Muscle of leg (tissue), 11 donors: Measurements from ENCODE around the gene CLSTN2. TPM values are rescaled to one million over a fixed set of nuclear protein-coding genes. Genes with fewer than 3 reads are reported as not detected.

ENCODE experiments used
- DNase-seq: peaks from one replicate; pipeline ENCODE4 v3.0.0; 2013
- H3K27ac ChIP-seq: one replicate; pipeline ENCODE4 v1.5.1; 2013; ENCODE audit warnings: mild to moderate bottlenecking, low read length, control low read depth
- H3K27me3 ChIP-seq: one replicate; pipeline ENCODE4 v1.6.1; 2013; ENCODE audit warnings: low read length; ENCODE audit not compliant: control insufficient read depth, insufficient read depth
- H3K36me3 ChIP-seq: one replicate; pipeline ENCODE4 v1.6.1; 2013; ENCODE audit warnings: low read length; ENCODE audit not compliant: control insufficient read depth, insufficient read depth
- H3K4me1 ChIP-seq: one replicate; pipeline ENCODE4 v1.6.1; 2013; ENCODE audit warnings: low read length; ENCODE audit not compliant: control insufficient read depth, insufficient read depth
- H3K4me3 ChIP-seq: one replicate; pipeline ENCODE4 v1.5.1; 2013; ENCODE audit warnings: low read length, control low read depth
- H3K9me3 ChIP-seq: replicated peaks from 2 replicates; pipeline ENCODE4 v1.6.1; 2013; ENCODE audit warnings: low read depth, low read length; ENCODE audit not compliant: control insufficient read depth
- WGBS: methylation state at CpG from one replicate; pipeline ENCODE4 v1.1.5; 2013; ENCODE audit warnings: missing lambda C conversion rate; ENCODE audit not compliant: insufficient coverage; 5-methylcytosine and 5-hydroxymethylcytosine counted together
- polyA plus RNA-seq, 8 donors: library from polyadenylated mRNA; unstranded; fragments of 120-200 nt; gene quantifications; one replicate each; pipeline versions ENCODE4 v1.2.1 to v1.2.3, GENCODE V29; 2013; ENCODE audit warnings: inconsistent platforms in 1 of 8, low replicate concordance in 1 of 8; ENCODE audit not compliant: insufficient read length in 8 of 8, insufficient read depth in 1 of 8
- total RNA-seq: library from RNA; stranded (reverse); fragments of 120-200 nt; gene quantifications from one replicate; pipeline ENCODE4 v1.2.4, GENCODE V29; 2013

The CLSTN2 gene
- total and polyA plus RNA-seq, 9 donors = 1.9 to 5.2 (median 3.1) TPM

DNA sequence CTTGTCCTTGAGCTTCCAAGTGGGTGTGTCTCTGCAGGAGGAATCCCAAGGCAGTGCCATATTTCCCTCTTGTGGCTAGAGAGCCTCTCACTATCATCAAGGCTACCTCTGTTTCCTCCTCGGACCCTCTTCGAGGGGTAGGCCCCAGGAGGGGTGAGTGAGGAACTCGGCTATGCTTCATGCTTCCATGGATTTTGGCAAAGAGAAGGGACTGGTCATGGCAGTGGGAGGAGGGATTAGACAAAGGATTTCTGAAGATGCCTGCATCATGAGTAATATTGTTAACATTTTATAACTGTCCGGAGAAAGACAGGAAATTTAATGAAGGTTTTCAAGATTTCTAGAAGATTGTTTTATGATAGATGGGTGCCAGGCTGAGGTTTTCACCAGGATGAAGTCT is 241.5 kb downstream of the CLSTN2 start:
- no peak overlapping the region for H3K4me3 ChIP-seq
- DNase-seq = no peak
- H3K27me3 ChIP-seq = no peaks in the 10 kb centered on the region
- no peaks in the 10 kb centered on the region for H3K9me3 ChIP-seq
- H3K27ac ChIP-seq = no peak overlapping the region
- no peaks in the 10 kb centered on the region for H3K36me3 ChIP-seq
- no peaks in the 10 kb centered on the region for H3K4me1 ChIP-seq
- 86% methylated on average over 4 of the region's 4 CpGs for WGBS

DNA sequence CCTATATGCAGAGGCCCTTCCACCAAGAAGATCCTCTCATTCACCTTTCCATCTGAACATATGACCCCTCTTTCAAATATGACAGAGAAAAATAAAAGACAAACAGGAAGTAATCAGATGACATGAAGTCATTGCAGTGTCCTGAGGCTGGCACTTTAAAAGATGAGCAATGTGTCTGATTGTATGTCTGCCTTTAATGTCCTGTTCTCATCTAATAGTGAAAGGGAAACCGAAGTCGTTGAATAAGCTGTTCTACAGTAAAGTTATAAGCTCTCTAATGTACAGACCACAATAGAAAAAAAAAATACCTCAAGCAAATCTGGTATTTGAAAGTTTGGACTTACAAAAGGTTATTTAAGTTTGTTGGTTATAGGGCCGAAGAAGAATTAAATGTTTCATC is 243.0 kb downstream of the CLSTN2 start:
- H3K36me3 ChIP-seq = no peaks in the 10 kb centered on the region
- H3K4me3 ChIP-seq = no peak overlapping the region
- no peaks in the 10 kb centered on the region for H3K27me3 ChIP-seq
- no CpG with 5 or more reads among the region's 3 CpGs for WGBS
- H3K27ac ChIP-seq = no peak overlapping the region
- H3K4me1 ChIP-seq = no peaks in the 10 kb centered on the region
- DNase-seq = no peak
- no peaks in the 10 kb centered on the region for H3K9me3 ChIP-seq

DNA sequence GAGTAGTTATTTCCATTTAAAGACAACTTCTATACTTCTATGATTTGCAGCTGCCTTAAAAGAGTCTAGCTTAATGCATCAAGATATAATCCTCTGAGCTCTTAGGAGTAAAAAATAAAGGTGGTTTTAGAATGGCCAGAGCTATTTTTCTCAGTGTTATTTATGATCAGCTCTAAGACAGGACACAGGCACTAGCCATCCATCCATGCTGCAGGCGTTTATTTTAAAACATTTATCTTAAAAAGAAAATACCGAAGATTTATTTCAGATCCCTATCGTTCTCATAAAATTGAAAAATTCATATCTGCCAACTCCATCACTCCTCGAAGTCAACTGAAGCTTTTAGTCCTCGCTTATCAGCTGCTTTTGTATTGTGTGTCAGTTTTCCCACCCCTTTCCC is 243.5 kb downstream of the CLSTN2 start:
- Histone ChIP-seq H3K4me1 (no peaks in the 10 kb centered on the region), H3K27ac (no peak overlapping the region), H3K27me3 (no peaks in the 10 kb centered on the region), H3K4me3 (no peak overlapping the region), H3K9me3 (no peaks in the 10 kb centered on the region), H3K36me3 (no peaks in the 10 kb centered on the region)
- no peak for DNase-seq
- WGBS = no CpG with 5 or more reads among the region's 5 CpGs

DNA sequence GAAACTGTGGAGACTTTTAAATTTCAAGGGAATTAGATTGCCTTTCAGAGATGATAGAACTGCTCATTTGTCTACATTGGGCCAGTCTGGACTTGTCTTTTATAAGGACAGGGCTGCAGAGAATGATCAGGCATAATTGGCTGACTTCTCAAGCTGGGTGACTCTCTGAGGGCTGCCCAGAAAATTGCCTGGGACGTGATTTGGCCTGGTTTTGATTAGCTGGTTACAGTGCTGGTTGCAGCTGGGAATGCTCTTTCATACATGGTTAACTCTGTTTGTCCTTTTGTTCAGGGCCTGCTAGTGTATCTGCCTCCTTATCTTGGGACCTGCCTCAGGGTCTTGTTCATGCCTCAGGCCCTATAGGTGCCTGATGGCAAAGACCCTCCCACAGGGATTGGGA is 245.6 kb downstream of the CLSTN2 start:
- H3K27ac ChIP-seq = no peak overlapping the region
- no peak for DNase-seq
- H3K27me3 ChIP-seq = peaks cover 2% of the 10 kb centered on the region
- no peaks in the 10 kb centered on the region for H3K9me3 ChIP-seq
- H3K4me3 ChIP-seq = no peak overlapping the region
- no peaks in the 10 kb centered on the region for H3K36me3 ChIP-seq
- peaks cover 11% of the 10 kb centered on the region for H3K4me1 ChIP-seq
- WGBS = 9% methylated on average over 1 of the region's 1 CpG

DNA sequence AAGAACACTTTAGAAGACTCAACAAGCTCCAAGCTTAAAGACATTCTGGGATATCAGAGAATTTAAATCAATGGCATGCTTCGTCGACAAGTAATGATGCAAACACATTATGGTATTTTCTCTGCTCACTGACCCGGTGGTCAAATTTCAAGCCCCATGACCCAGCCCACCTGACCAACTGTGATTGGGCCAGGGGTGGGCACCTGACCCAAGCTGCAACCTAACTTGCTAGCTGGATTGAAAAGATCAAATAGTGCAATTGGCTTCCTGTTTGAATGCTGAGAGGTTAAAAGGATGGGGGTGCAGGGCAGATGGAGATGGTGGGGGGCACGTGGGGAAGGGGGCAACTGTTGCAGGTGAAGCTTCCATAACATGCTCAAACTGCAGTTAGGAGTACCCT is 250.4 kb downstream of the CLSTN2 start:
- Histone ChIP-seq H3K9me3 (no peaks in the 10 kb centered on the region), H3K27ac (peak overlapping the region; percentile 72), H3K4me1 (peaks cover 28% of the 10 kb centered on the region), H3K27me3 (peaks cover 2% of the 10 kb centered on the region), H3K36me3 (no peaks in the 10 kb centered on the region), H3K4me3 (no peak overlapping the region)
- no peak for DNase-seq
- WGBS = 79% methylated on average over 4 of the region's 4 CpGs

DNA sequence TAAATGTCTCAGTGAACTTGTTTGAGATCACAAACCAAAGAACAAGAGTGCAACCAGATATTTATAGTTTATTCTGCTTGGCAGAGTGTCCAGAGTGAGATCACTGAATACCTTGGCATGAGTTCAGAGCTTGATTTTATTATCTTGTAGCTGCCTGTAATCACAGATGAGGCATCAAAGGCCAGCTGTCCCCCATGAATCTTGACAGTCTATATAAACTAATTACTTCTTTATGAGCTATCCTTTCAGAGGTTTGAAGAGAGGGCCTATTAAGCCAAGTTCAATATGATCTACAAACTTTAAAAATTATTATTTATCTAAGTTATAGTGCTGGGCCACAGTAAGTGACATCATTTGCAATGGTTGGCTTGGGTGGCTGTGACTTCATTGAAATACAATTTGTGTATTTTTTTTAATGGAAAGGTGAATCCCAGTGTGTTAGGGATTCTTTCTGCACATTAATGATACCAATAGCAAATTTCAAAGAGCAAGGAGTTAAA is 251.5 kb downstream of the CLSTN2 start:
- H3K9me3 ChIP-seq = no peaks in the 10 kb centered on the region
- DNase-seq = peak; percentile 88
- no peaks in the 10 kb centered on the region for H3K36me3 ChIP-seq
- no peak overlapping the region for H3K4me3 ChIP-seq
- H3K4me1 ChIP-seq = peaks cover 28% of the 10 kb centered on the region
- peak overlapping the region; percentile 74 for H3K27ac ChIP-seq
- peaks cover 2% of the 10 kb centered on the region for H3K27me3 ChIP-seq

DNA sequence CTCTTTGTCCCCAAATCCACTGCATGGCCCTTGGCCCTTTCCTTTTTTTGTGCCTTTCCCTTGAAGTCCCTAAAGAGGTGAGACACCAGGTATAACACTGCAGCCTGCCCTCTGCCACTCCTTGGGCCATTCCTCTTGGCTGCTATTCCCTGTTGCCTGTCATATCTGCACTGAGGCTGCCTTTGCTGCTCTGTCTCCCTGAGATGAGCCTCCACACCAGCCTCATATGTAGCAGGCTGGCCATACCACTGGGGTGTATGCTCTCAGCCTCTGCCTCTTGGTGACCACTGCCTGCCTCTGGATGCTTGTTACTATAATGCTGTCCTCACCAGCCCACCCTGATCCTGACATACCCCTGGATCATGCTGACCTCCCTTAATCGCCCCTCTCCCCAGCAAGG is 252.0 kb downstream of the CLSTN2 start:
- H3K27me3 ChIP-seq = peaks cover 2% of the 10 kb centered on the region
- DNase-seq = peak; percentile 21
- no CpG with 5 or more reads among the region's 1 CpG for WGBS
- H3K27ac ChIP-seq = peak overlapping the region; percentile 74
- H3K4me1 ChIP-seq = peaks cover 28% of the 10 kb centered on the region
- H3K4me3 ChIP-seq = no peak overlapping the region
- no peaks in the 10 kb centered on the region for H3K36me3 ChIP-seq
- no peaks in the 10 kb centered on the region for H3K9me3 ChIP-seq

DNA sequence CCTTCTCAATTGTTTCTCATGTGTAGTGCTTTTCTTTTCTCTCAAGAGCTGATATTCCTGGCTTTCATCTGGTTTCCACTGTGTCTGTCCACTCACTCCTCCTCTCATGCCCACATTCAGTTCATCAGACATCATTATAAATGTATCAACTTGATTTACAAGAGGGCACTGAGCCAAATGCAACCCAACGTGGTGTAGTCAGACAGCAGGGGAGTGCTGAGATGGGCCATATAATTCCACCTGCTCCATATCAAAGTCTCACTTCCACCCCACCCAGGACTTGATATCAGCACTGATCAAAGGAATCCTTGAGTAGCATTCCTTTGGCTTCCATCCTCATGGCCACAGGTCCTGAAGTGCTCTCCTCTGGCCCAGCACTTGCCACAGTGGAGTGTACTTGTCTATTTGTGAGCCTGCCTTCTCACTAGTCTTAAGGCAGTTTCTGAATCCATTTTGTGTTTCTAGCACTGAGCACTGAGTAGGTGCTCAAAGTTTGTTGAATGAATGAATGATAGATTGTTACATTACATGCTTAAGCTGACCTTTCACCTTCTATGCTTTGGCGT is 252.8 kb downstream of the CLSTN2 start:
- Histone ChIP-seq H3K9me3 (no peaks in the 10 kb centered on the region), H3K27me3 (peaks cover 2% of the 10 kb centered on the region), H3K4me3 (no peak overlapping the region), H3K27ac (peak overlapping the region; percentile 74), H3K36me3 (no peaks in the 10 kb centered on the region), H3K4me1 (peaks cover 28% of the 10 kb centered on the region)
- 40% methylated on average over 1 of the region's 2 CpGs for whole genome bisulfite sequencing
- peak; percentile 32 for DNase-seq

DNA sequence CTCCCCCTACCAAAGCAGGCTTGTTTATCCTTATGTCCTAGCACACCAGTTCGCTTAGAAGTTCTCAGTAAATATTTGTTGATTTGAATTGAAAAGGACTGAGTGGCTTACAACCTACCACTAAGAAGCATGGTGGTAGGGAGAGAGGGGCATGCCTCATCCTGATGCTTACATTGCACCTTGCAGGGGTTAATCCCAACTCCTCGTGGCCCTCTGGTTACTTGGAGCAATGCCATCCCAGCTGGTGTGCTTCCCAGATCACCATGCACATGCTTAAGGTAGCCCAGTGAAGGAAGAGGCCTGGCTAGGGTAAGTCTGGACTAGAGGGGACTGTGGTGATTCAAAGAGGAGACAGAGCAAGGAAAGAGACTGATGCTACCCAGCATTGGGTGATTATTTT is 253.3 kb downstream of the CLSTN2 start:
- DNase-seq = peak; percentile 65
- Histone ChIP-seq H3K4me3 (no peak overlapping the region), H3K36me3 (no peaks in the 10 kb centered on the region), H3K27me3 (peaks cover 2% of the 10 kb centered on the region), H3K27ac (peak overlapping the region; percentile 2), H3K4me1 (peaks cover 28% of the 10 kb centered on the region), H3K9me3 (no peaks in the 10 kb centered on the region)
- no CpG with 5 or more reads among the region's 2 CpGs for WGBS

DNA sequence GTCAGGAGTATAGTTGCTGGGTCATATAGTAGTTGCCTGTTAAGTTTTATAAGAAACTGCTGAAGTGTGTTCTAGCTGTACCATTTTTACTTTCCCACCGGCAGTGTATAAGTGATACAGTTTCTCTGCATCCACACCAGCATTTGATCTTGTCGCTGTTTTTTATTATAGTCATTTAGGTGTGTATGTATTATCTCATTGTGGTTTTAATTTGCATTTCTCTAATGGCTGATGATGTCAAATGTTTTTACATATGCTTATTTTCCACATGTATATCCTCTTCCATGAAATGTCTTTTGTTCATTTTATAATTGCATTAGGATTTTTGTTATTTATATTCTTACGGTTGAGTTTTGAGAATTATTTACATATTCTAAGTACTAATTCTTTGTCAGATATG is 254.3 kb downstream of the CLSTN2 start:
- peaks cover 28% of the 10 kb centered on the region for H3K4me1 ChIP-seq
- no peak overlapping the region for H3K4me3 ChIP-seq
- no peak for DNase-seq
- H3K27me3 ChIP-seq = peaks cover 2% of the 10 kb centered on the region
- H3K36me3 ChIP-seq = no peaks in the 10 kb centered on the region
- H3K27ac ChIP-seq = no peak overlapping the region
- H3K9me3 ChIP-seq = no peaks in the 10 kb centered on the region
- WGBS = no CpG with 5 or more reads among the region's 3 CpGs

DNA sequence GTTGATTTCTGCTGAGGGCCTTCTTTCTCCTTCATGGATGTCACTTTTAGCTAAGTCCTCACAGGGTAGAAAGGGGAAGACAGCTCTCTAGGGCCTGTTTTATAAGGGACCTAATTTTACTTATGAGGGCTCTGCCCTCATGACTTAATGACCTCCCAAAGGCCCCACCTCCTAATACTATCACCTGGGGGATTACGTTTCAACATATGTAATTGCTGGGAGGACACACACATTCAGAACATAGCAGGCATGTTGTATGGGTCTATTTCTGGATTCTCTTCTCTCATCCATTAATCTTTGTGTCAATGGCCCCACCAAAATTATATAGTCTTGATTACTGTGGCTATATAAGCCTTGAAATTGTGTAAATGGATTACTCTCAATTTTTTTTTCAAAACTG is 255.0 kb downstream of the CLSTN2 start:
- no peaks in the 10 kb centered on the region for H3K27me3 ChIP-seq
- peaks cover 23% of the 10 kb centered on the region for H3K4me1 ChIP-seq
- no peaks in the 10 kb centered on the region for H3K36me3 ChIP-seq
- DNase-seq = peak; percentile 52
- H3K4me3 ChIP-seq = no peak overlapping the region
- WGBS = no CpG with 5 or more reads among the region's 1 CpG
- H3K27ac ChIP-seq = peak overlapping the region; percentile 23
- H3K9me3 ChIP-seq = no peaks in the 10 kb centered on the region
